ENCODE data around the gene RINL. TPM values are rescaled to one million over a fixed set of nuclear protein-coding genes. Genes with fewer than 3 reads are reported as not detected.
"Not testable (repeated sequence)": the region's sequence is repeated elsewhere in the genome, so short reads cannot be mapped to it uniquely, and the experiment has no call there.

The RINL gene
- total and polyA plus RNA-seq, 2 of the 8 experiments (the other 6 are each of a cell fraction or from before 2014, with no cell fraction given): 11.1 to 11.9 TPM

GRCh38 chr19:38826856-38827551, 51.1 kb downstream of the RINL start (continued):
- TF ChIP-seq, protein P1, sequence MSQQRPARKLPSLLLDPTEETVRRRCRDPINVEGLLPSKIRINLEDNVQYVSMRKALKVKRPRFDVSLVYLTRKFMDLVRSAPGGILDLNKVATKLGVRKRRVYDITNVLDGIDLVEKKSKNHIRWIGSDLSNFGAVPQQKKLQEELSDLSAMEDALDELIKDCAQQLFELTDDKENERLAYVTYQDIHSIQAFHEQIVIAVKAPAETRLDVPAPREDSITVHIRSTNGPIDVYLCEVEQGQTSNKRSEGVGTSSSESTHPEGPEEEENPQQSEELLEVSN (IDR thresholded peaks at IDR 0.05): no peak

- not testable (repeated sequence) for DNase-seq (ENCODE audit: low read depth in 1 of 2, low spot score in 2 of 2); H3K56ac ChIP-seq (replicated peaks; ENCODE audit: insufficient read length, low read depth, low read length); H2BK15ac ChIP-seq (ENCODE audit: low read length); H4K5ac ChIP-seq (ENCODE audit: insufficient read length, low read depth, low read length); H2AFZ ChIP-seq (ENCODE audit: low read length); H2BK12ac ChIP-seq (ENCODE audit: low read depth, low read length); H3K79me1 ChIP-seq (ENCODE audit: low read depth, low read length); H3K27me3 ChIP-seq (replicated peaks in 1 of 4; ENCODE audit: control insufficient read depth in 3 of 4, extremely low read depth in 1 of 4, insufficient read depth in 3 of 4, low read length in 3 of 4); H3K18ac ChIP-seq (ENCODE audit: extremely low read depth, low read length); H3K23me2 ChIP-seq (ENCODE audit: low read depth, low read length); H3K4me2 ChIP-seq (ENCODE audit: insufficient read depth in 1 of 2, low read depth in 2 of 2, low read length in 2 of 2); H3K9me3 ChIP-seq (ENCODE audit: insufficient read depth in 2 of 2, low read depth in 1 of 2, low read length in 1 of 2); H3K27ac ChIP-seq (ENCODE audit: low read depth, low read length); H3K4me1 ChIP-seq (replicated peaks in 1 of 4; ENCODE audit: control insufficient read depth in 3 of 4, insufficient read depth in 4 of 4, low read length in 3 of 4); H4K20me1 ChIP-seq (replicated peaks in 1 of 2; ENCODE audit: control insufficient read depth in 1 of 2, insufficient read depth in 2 of 2, low read length in 2 of 2); H3K4ac ChIP-seq (replicated peaks; ENCODE audit: insufficient read length, low read depth, low read length); H2BK120ac ChIP-seq (replicated peaks; ENCODE audit: low read depth, low read length); H2AK5ac ChIP-seq (ENCODE audit: low read depth, low read length); H3K4me3 ChIP-seq (ENCODE audit: extremely low read depth in 1 of 4, insufficient read depth in 2 of 4, low read depth in 3 of 4, low read length in 4 of 4); H2BK20ac ChIP-seq (ENCODE audit: low read length); H3K23ac ChIP-seq (ENCODE audit: insufficient read length); H4K91ac ChIP-seq (replicated peaks; ENCODE audit: insufficient read length, low read length); H2BK5ac ChIP-seq (ENCODE audit: low read depth, low read length); FAIRE-seq; H4K8ac ChIP-seq (ENCODE audit: extremely low read depth, insufficient read depth, low read length); H3K14ac ChIP-seq (ENCODE audit: insufficient read length); H3K9ac ChIP-seq (replicated peaks in 1 of 4; ENCODE audit: extremely low read depth in 1 of 4, low read depth in 3 of 4, low read length in 3 of 4); H3K79me2 ChIP-seq (ENCODE audit: control insufficient read depth in 1 of 2, insufficient read depth in 2 of 2, low read length in 2 of 2)
- ChIA-PET CTCF (ENCODE audit: partially characterized antibody) (interaction anchor here (1.1 kb wide), 1 partner anchor 62 kb away, joined by 3 read pairs; no protein-coding TSS in a partner anchor), POLR2A (ENCODE audit: partially characterized antibody) (interaction anchor here (0.6 to 4.6 kb wide), 8 partner anchors 9 to 562 kb away, joined by 3 to 20 read pairs (median 6); partner anchors contain the start of gene SPINT2)
- WGBS, 2 experiments (ENCODE audit: extremely low coverage in 1 of 2, insufficient coverage in 1 of 2, insufficient read length in 1 of 2, insufficient replicate concordance in 2 of 2, low coverage in 1 of 2, low lambda C conversion rate in 2 of 2, missing lambda C conversion rate in 1 of 2): 96% methylated on average over 7 of the region's 7 CpGs; no CpG with 5 or more reads in 1 of the 2 experiments
- H3K36me3 ChIP-seq (ENCODE audit: control insufficient read depth in 2 of 4, insufficient read depth in 4 of 4, low read length in 3 of 4): peaks cover 0 to 26% (median 10%) of the 10 kb centered on the region in 4 experiments; a peak in 3 of 8 replicates
Measured at GRCh38 chr19:38825936-38826335, 52.1 kb downstream of the RINL start.

All from H1 (cell line).